ENCODE measurements around the gene ADAM12.

The ADAM12 gene

GRCh38 chr10:126214021-126214420 lies 174.3 kb downstream of the ADAM12 start:
- TF ChIP-seq CTCF (conservative IDR thresholded peaks at IDR 0.05; ENCODE audit: control insufficient read depth, insufficient read depth, low read depth, low read length) = no peak
- DNase-seq (ENCODE audit: low read depth) = no peak
- no peak overlapping the region for H3K4me3 ChIP-seq (ENCODE audit: control insufficient read depth, low read depth, low read length)

- no peak overlapping the region for H3K4me3 ChIP-seq (ENCODE audit: control insufficient read depth, low read depth, low read length)
- no peak for DNase-seq (ENCODE audit: low read depth)
- TF ChIP-seq CTCF (conservative IDR thresholded peaks at IDR 0.05; ENCODE audit: control insufficient read depth, insufficient read depth, low read depth, low read length) = no peak
Observed at GRCh38 chr10:126212738-126213137, 175.5 kb downstream of the ADAM12 start.

GRCh38 chr10:126210051-126210651 lies 178.1 kb downstream of the ADAM12 start:
- DNase-seq (ENCODE audit: low read depth) = no peak
- no peak for TF ChIP-seq CTCF (conservative IDR thresholded peaks at IDR 0.05; ENCODE audit: control insufficient read depth, insufficient read depth, low read depth, low read length)
- H3K4me3 ChIP-seq (ENCODE audit: control insufficient read depth, low read depth, low read length) = no peak overlapping the region

GRCh38 chr10:126209451-126209850 lies 178.8 kb downstream of the ADAM12 start:
- no peak for DNase-seq (ENCODE audit: low read depth)
- TF ChIP-seq CTCF (conservative IDR thresholded peaks at IDR 0.05; ENCODE audit: control insufficient read depth, insufficient read depth, low read depth, low read length) = no peak

GRCh38 chr10:126208726-126209302 lies 179.5 kb downstream of the ADAM12 start:
- TF ChIP-seq CTCF (conservative IDR thresholded peaks at IDR 0.05; ENCODE audit: control insufficient read depth, insufficient read depth, low read depth, low read length) = no peak
- H3K4me3 ChIP-seq (ENCODE audit: control insufficient read depth, low read depth, low read length) = no peak overlapping the region
- no peak for DNase-seq (ENCODE audit: low read depth)

More at GRCh38 chr10:126209451-126209850, 178.8 kb downstream of the ADAM12 start:
- no peak overlapping the region for H3K4me3 ChIP-seq (ENCODE audit: control insufficient read depth, low read depth, low read length)

- H3K4me3 ChIP-seq (ENCODE audit: control insufficient read depth, low read depth, low read length) = no peak overlapping the region
- no peak for DNase-seq (ENCODE audit: low read depth)
- TF ChIP-seq CTCF (conservative IDR thresholded peaks at IDR 0.05; ENCODE audit: control insufficient read depth, insufficient read depth, low read depth, low read length) = no peak
Observed at GRCh38 chr10:126207851-126208250, 180.4 kb downstream of the ADAM12 start.

Measured in fibroblast of mammary gland (primary cell).